ENCODE data around the gene LRP11.

LRP11 gene

GRCh38 chr6:149890629-149891045, 26.5 kb upstream of the LRP11 start:
- TF ChIP-seq, protein P1, sequence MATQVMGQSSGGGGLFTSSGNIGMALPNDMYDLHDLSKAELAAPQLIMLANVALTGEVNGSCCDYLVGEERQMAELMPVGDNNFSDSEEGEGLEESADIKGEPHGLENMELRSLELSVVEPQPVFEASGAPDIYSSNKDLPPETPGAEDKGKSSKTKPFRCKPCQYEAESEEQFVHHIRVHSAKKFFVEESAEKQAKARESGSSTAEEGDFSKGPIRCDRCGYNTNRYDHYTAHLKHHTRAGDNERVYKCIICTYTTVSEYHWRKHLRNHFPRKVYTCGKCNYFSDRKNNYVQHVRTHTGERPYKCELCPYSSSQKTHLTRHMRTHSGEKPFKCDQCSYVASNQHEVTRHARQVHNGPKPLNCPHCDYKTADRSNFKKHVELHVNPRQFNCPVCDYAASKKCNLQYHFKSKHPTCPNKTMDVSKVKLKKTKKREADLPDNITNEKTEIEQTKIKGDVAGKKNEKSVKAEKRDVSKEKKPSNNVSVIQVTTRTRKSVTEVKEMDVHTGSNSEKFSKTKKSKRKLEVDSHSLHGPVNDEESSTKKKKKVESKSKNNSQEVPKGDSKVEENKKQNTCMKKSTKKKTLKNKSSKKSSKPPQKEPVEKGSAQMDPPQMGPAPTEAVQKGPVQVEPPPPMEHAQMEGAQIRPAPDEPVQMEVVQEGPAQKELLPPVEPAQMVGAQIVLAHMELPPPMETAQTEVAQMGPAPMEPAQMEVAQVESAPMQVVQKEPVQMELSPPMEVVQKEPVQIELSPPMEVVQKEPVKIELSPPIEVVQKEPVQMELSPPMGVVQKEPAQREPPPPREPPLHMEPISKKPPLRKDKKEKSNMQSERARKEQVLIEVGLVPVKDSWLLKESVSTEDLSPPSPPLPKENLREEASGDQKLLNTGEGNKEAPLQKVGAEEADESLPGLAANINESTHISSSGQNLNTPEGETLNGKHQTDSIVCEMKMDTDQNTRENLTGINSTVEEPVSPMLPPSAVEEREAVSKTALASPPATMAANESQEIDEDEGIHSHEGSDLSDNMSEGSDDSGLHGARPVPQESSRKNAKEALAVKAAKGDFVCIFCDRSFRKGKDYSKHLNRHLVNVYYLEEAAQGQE (IDR thresholded peaks at IDR 0.05; ENCODE audit: insufficient read depth in 1 of 2, low read depth in 2 of 2, low read length in 2 of 2) = no peak
- no peak for TF ChIP-seq TAF1 (IDR thresholded peaks at IDR 0.05; ENCODE audit: borderline replicate concordance, insufficient read depth, low read length)
- no peak for TF ChIP-seq SIN3A (IDR thresholded peaks at IDR 0.05; ENCODE audit: borderline replicate concordance, insufficient read depth, low read length)
- TF ChIP-seq FOXP2 (optimal IDR thresholded peaks at IDR 0.05; ENCODE audit: borderline replicate concordance, extremely low read depth, extremely low read length, insufficient read depth) = no peak
- no peak for TF ChIP-seq POLR2AphosphoS5 (IDR thresholded peaks at IDR 0.05; ENCODE audit: low read depth, low read length)

GRCh38 chr6:149889326-149889725, 25.2 kb upstream of the LRP11 start:
- no peak for TF ChIP-seq SIN3A (IDR thresholded peaks at IDR 0.05; ENCODE audit: borderline replicate concordance, insufficient read depth, low read length)
- no peak for TF ChIP-seq FOXP2 (optimal IDR thresholded peaks at IDR 0.05; ENCODE audit: borderline replicate concordance, extremely low read depth, extremely low read length, insufficient read depth)
- no peak for TF ChIP-seq TAF1 (IDR thresholded peaks at IDR 0.05; ENCODE audit: borderline replicate concordance, insufficient read depth, low read length)
- TF ChIP-seq POLR2AphosphoS5 (IDR thresholded peaks at IDR 0.05; ENCODE audit: low read depth, low read length) = no peak
- TF ChIP-seq, protein P1 (IDR thresholded peaks at IDR 0.05; ENCODE audit: insufficient read depth in 1 of 2, low read depth in 2 of 2, low read length in 2 of 2) = no peak

DNA sequence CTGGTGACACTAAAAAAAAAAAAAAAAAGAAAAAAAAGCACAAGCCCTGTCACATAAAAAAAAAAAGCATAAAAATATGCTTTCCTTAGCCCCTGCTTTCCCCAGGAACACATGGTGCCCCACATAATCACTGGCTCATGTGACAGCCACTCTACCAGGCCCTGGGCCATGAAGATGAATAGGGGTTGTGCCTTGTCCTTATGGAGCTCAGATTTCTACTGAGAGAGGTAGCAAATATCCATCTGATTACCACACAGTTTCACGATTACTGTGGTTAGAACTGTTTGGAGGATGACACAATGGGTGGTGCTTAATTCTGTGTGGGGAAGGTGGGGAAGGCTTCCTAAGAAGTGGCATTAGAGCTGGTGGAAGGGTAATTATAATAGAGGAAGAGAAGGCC, 24.5 kb upstream of the LRP11 start:
- TF ChIP-seq, protein P1 (IDR thresholded peaks at IDR 0.05; ENCODE audit: insufficient read depth in 1 of 2, low read depth in 2 of 2, low read length in 2 of 2) = no peak
- no peak for TF ChIP-seq TAF1 (IDR thresholded peaks at IDR 0.05; ENCODE audit: borderline replicate concordance, insufficient read depth, low read length)

GRCh38 chr6:149888093-149888492, 23.9 kb upstream of the LRP11 start:
- TF ChIP-seq, protein P1 (IDR thresholded peaks at IDR 0.05; ENCODE audit: insufficient read depth in 1 of 2, low read depth in 2 of 2, low read length in 2 of 2) = no peak
- TF ChIP-seq POLR2AphosphoS5 (IDR thresholded peaks at IDR 0.05; ENCODE audit: low read depth, low read length) = no peak
- no peak for TF ChIP-seq SIN3A (IDR thresholded peaks at IDR 0.05; ENCODE audit: borderline replicate concordance, insufficient read depth, low read length)
- no peak for TF ChIP-seq TAF1 (IDR thresholded peaks at IDR 0.05; ENCODE audit: borderline replicate concordance, insufficient read depth, low read length)
- no peak for TF ChIP-seq FOXP2 (optimal IDR thresholded peaks at IDR 0.05; ENCODE audit: borderline replicate concordance, extremely low read depth, extremely low read length, insufficient read depth)

DNA sequence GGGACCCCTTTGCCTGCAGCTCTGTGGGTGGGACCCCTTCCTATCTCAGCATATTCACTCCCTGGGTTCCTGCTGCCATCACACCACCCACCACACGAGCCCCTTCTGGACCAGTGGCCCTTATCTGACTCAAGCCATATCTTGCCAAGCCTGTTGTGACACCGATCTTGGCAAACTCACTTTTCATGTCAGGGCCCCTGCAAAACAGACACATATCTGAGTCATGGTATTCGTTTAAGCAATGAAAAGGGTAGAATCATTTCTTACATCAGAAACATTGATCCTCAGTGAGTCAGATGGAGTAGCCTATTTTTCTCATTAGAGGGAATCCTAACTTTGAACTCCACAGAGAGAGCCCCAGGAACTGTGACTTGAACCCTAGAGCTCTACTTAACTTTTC, 23.2 kb upstream of the LRP11 start:
- TF ChIP-seq FOXP2 (optimal IDR thresholded peaks at IDR 0.05; ENCODE audit: borderline replicate concordance, extremely low read depth, extremely low read length, insufficient read depth) = no peak
- TF ChIP-seq TAF1 (IDR thresholded peaks at IDR 0.05; ENCODE audit: borderline replicate concordance, insufficient read depth, low read length) = no peak
- TF ChIP-seq, protein P1 (IDR thresholded peaks at IDR 0.05; ENCODE audit: insufficient read depth in 1 of 2, low read depth in 2 of 2, low read length in 2 of 2) = no peak
- no peak for TF ChIP-seq SIN3A (IDR thresholded peaks at IDR 0.05; ENCODE audit: borderline replicate concordance, insufficient read depth, low read length)
- no peak for TF ChIP-seq POLR2AphosphoS5 (IDR thresholded peaks at IDR 0.05; ENCODE audit: low read depth, low read length)

Data from PFSK-1 (cell line).